HG03025 (cell line): ENCODE data around the gene NMT1.

Source experiments
- ATAC-seq: cut with Tn5 transposase; IDR thresholded peaks from one replicate; pipeline ENCODE4 v1.9.1; 2021; ENCODE audit warnings: mild to moderate bottlenecking, moderate library complexity; ENCODE audit not compliant: unreplicated experiment, low FRiP score

The NMT1 gene

DNA sequence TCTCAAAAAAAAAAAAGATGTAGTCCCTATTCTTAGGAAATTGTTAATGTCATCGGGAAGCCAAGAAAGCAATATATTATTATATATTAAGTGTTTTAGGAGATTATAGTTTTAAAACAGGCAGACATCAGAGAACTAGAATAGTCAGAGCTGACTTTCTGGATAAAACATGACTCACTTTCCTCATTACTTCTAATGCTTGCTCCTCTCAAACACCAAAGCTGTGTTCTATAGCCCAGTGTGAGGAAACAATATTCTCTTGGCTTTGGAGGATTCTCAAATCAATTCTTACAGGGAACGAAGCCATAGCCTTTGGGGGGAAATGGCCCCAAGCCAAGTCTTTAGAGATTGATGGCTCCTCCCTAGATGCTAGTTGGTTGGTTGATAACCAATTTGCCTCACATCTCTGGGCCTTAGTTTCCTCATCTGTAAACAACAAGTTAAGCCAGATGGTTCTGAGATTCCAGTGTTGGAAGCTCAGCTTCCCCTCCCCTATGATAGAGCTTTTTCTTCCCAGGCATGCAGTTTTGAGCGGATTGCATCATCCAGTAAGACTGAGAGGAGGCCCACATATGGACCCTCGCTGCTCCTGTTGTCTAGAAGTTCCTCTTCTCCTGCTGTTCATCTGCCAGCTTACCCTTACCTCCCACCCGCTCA is 12.4 kb downstream of the NMT1 start:
- no peak for ATAC-seq

DNA sequence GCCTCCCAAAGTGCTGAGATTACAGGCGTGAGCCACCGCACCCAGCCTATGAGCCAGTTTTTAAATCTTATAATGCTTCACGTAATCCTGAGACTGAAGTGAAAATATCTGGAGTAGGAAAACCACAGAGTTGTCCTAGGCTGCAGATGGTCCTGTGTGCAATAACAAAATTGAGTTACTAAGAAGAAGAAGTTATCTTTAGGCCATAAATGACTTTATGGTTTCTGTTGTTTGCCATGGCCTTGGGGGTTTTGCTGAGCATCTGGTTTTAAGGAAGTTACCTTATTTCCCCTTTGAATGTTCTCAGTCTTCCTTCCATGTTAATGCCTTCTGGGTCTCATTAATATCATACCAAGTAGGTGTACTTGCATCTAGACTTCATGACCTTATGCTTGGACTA is 16.5 kb downstream of the NMT1 start:
- no peak for ATAC-seq

GRCh38 chr17:45081047-45081703 is 20.1 kb downstream of the NMT1 start:
- ATAC-seq = no peak

- ATAC-seq = no peak
Observed at GRCh38 chr17:45086391-45086790, 25.3 kb downstream of the NMT1 start.

DNA sequence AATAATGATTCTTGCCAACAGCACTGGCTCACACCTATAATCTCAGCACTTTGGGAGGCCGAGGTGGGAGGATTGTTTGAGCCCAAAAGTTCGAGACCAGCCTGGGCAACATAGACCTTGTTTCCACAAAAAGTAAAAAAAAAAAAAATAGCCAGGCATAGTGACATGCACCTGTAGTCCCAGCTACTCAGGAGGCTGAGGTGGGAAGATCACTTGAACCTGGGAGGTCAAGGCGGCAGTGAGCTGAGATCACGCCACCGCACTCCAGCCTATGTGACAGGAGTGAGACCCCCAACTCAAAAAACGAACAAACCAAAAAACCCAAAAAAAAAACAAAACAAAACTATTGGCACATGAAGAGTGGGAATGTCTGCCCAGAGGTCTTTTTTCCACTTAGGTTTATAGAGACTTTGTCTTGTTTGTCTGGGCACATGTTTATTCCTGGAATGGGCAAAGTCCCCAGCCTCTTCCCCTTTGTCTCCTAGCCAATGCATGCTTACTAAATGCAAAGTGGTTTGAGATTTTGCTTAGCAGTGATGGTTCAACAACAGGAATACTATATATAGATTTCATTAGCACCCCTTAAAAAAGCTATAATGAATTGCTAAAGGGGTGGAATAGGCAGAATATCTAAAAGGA is 25.9 kb downstream of the NMT1 start:
- ATAC-seq = no peak

- ATAC-seq = no peak
Observed at GRCh38 chr17:45087504-45087975, 26.4 kb downstream of the NMT1 start.

DNA sequence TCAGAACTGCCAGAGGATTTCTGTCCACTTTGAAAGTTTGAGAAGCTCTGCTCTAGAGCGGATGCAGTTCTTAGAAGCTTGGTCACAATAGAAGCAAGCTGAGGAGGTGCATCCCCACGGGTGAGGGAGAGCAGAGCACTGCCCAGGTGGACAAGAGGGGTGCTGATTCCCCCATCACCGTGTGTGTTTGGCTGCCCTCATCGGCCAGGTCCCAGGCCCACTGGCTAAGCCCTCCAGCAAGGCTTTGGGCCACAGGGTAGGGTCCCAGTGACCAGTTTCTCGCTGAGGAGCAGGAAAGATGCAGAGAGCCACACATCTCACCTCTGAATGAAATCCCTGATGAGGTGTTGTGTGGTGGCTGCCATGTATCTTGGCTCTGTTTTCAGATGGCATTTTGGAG is 26.9 kb downstream of the NMT1 start:
- ATAC-seq = no peak

DNA sequence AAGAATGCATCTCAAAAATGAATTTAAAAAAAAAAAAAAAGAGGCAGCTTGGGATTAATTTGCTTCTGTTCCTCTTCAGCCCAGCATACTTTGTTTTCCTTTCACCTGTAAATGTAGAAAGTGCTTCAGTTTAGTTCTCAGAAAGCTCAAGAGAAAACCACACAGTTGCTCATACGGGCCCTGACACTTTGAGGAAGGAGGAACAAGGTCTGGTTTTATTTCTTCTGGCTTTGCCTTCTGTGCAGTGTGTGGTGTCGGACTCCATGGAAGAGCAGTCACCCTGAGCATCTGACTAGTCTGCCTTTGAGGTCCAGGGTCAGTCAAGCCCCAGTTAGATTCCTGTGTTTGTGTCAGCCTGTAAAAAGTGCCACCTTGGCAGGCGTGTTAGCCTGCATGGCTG is 27.6 kb downstream of the NMT1 start:
- ATAC-seq = no peak

DNA sequence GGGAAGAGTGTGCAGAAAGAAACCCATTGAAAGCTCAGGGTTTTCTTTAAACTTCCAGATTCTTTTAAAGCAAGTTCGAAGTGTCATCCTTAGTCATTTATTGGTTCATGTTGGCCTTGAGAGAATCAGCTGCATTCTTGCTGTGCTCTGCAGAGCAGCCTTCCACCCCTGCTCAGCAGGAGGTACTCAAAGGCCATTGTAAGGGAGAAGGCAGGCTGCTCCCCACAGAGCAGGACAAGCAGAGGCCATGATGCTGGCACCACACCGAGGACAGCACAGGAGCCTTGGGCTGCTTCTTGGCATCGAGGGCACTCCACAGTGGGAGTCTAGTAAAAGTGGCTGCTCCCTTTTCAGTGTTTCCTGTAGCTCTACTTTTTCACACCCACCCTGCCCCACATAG is 29.6 kb downstream of the NMT1 start:
- ATAC-seq = no peak

- no peak for ATAC-seq
Observed at GRCh38 chr17:45091778-45092425, 30.8 kb downstream of the NMT1 start.

DNA sequence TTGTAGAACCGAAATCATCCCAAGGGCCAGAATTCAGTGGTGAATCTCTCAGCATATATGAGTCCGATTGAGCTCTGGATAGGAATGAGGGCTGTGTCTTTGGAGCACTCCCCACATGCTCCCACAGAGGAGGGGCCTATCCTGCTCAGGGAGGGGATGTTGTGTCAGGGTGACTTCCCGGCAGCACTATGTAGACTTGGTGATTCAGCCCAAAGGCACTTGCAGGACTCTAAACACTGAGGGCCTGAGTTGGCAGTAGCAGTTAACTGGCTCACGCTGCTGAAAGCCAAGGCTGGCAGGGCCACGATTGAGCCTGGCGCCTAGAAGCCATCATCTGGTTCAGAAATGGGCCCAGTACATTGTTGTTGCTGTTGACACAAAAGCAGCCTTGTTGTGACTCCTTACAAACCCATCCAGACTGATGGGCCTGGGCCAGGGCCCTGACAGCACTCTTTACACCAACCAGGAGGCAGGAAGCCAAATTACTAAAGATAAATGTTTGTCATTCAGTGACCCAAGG is 31.9 kb downstream of the NMT1 start:
- no peak for ATAC-seq

DNA sequence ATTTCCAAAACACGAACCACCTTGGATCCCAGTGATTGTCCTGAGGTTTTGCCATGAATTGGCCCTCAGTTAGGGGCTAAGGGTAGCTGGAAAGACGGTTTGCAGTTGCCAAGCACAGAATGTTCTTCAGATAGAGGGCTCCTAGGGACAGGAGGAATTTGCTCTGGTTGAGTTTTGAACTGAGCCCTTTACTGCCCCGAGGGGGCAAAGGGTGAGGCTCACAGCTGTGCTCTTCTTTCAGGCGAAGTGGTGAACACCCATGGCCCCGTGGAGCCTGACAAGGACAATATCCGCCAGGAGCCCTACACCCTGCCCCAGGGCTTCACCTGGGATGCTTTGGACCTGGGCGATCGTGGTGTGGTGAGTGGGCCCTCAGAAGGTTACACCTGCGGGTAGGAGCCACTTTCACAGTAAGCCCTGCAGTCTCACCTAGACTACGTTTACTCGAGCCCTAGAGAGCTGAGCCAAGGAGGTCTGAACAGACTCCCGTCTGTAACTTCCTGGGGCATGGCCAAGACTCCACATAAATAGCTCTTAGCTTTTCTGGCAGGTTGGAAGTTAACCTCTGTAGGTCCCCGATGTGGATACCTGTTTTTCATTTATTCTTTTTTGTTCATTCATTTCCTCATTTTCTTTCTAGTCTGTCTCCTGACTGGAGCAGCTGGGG is 32.5 kb downstream of the NMT1 start:
- ATAC-seq = no peak

- no peak for ATAC-seq
Observed at GRCh38 chr17:45096141-45096540, 35.0 kb downstream of the NMT1 start.

- ATAC-seq = no peak
Observed at GRCh38 chr17:45096926-45097325, 35.8 kb downstream of the NMT1 start.

DNA sequence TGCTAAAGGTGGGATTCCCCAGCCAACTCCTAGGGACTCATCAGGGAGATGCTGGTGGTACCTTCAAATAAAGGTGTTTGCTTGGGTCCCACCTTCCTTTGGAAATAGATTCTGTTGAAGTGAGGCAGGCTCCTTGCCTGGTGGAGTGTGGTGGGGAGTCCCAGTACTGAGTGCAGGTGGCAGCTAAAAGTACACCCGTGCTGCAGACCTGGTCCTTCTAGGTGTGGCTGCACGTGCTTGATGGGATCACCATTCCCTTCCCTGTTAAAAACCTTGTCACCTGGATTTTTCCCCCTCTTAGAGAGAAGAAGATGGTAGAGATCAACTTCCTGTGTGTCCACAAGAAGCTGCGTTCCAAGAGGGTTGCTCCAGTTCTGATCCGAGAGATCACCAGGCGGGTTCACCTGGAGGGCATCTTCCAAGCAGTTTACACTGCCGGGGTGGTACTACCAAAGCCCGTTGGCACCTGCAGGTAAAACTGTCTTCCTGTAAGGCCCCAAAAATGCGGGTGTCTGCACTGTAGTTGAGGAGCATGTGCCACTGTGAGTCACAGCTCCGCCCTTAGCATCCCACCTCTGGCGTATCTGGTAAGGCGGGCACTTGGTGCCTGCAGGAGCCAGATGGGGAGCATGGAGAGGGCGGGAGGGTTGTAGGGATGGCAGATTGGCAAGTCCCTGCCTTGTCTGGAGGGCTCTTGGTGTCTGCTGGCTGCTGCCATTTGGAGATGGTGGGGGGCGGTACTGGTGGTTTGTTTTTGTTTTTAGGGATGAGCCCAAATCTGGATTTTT is 37.2 kb downstream of the NMT1 start:
- no peak for ATAC-seq

DNA sequence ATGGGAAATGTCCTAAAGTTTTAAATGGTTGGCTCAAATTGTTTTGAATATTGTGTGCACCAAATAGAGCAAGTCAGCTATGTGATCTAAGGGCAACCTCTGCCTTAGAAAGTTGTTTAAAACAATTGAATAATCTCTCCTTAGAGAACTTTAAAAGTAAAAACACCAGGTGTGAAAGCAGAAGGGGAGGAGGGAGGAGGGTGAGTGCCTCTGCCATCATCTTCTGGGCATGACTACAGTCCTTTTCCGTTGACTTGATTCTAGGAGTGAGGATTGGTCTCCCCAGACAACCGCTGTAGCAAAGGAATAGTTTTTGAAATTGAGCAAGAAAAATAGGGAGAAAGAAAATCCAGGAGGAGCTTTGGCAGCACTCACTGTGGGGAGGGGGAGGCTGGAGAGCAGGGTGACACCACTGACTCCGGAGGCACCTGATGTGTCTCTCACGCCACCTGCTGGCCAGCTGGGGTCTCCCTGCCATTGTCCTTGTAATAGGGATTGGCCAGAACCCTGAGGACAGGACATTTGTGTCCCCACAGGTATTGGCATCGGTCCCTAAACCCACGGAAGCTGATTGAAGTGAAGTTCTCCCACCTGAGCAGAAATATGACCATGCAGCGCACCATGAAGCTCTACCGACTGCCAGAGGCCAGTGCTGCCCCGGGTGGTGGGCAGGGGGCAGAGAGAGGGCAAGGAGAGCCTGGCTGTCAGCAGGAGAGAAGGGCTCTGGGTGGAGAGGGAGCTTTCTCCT is 37.9 kb downstream of the NMT1 start:
- no peak for ATAC-seq

DNA sequence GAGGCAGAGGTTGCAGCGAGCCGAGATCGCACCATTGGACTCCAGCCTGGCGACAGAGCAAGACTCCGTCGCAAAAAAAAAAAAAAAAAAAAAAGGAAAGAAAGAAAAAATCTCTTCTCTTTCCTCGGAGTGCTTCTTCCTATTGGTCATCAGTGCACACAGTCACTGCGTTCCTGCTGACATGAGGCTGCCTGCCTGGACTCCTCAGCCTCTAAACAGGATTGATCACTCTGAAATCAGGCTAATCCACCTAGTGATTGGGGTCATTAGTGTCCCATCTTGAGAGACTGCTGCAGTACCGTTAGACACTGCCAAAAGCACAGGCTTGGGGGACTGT is 40.4 kb downstream of the NMT1 start:
- no peak for ATAC-seq

- ATAC-seq = no peak
Observed at GRCh38 chr17:45101883-45102811, 41.0 kb downstream of the NMT1 start.
